GM12875 (cell line): Measurements from ENCODE around the gene FAM209B.

Experiments
- H3K4me3 ChIP-seq: one replicate; pipeline ENCODE4 v1.5.1; 2011; ENCODE audit warnings: low read depth, low read length, control low read depth
- CTCF ChIP-seq: IDR thresholded peaks from 2 replicates; pipeline ENCODE4 v1.5.1; 2011; ENCODE audit warnings: low read depth, mild to moderate bottlenecking, control low read depth, inconsistent platforms, low read length, moderate library complexity, borderline replicate concordance; ENCODE audit not compliant: insufficient read depth

FAM209B gene

GRCh38 chr20:56506103-56506502 is 26.9 kb upstream of the FAM209B start:
- no peak for TF ChIP-seq CTCF

GRCh38 chr20:56511926-56512325 is 21.1 kb upstream of the FAM209B start:
- H3K4me3 ChIP-seq = no peak overlapping the region
- TF ChIP-seq CTCF = no peak

More at GRCh38 chr20:56506103-56506502, 26.9 kb upstream of the FAM209B start:
- H3K4me3 ChIP-seq = no peak overlapping the region

GRCh38 chr20:56513161-56514150 is 19.6 kb upstream of the FAM209B start:
- no peak for TF ChIP-seq CTCF
- H3K4me3 ChIP-seq = no peak overlapping the region

DNA sequence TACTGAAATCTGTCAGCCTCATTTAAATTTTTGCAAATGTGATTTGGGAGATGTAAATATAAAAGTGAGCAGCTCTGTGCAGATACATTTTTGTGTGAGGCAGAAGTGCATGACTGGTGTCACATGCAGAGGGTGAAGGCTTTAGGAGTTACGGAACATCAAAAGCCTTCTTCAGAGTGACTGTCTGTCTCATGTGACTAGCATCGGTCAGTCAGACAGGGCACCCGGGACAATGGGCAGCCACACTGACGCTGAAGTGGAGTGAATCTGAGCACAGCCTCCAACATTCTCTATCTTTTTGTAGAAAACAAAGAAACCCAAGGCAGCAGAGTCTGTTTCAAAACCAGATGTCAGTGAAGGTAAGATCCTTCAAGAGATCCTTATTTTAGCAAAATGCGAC is 16.4 kb upstream of the FAM209B start:
- TF ChIP-seq CTCF = no peak
- no peak overlapping the region for H3K4me3 ChIP-seq

DNA sequence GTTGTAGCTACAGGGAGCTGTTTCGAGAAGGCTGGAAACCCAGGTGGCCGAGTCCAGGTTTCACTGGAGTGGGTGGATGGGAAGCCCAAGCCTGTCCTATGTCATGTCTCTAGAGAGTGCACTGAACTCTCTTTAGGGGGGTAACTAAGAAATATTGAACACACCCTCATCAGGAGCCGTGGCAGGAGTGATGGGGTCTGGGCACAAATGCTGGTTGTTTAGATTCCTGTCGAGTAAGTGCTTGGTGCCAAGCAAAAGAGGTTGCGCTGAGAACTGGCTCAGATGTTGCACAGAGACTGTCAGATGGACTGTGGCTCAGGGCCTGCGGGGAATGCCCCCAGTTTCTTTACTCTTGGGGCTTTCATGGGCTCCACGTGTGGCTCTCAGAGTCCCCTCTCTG is 15.8 kb upstream of the FAM209B start:
- no peak for TF ChIP-seq CTCF
- no peak overlapping the region for H3K4me3 ChIP-seq

DNA sequence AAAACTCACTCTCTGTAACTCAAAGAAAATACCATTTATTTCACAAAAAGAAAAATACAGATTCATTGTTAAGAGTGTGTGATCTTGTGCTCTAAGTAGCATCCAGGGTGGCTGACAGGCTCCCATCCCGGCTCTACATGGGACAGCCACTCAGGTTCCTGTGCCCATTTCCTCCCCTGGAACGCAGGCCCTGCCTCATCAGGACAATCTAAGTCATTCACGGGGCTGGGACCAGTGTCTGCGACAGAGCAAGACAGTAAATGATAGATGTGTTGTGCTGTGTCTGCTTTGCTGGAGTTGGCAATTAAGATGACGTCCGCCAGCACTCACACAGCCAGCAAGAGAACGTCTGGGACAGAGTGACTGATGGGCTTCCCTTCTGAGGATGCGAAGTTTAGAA is 15.4 kb upstream of the FAM209B start:
- no peak overlapping the region for H3K4me3 ChIP-seq

More for the DNA sequence above, 15.4 kb upstream of the FAM209B start:
- no peak for TF ChIP-seq CTCF
